Stimulated activated CD4-positive, alpha-beta T cell treated with anti-CD3 and anti-CD28 coated beads, TNF-alpha, amount 100 ng/mL, for 4 hours (primary cell): ENCODE measurements around the gene ADAMTS4.
A peak's percentile ranks its signal among the peaks of the same experiment; 100 is the strongest.

Source experiments
- DNase-seq, 3 experiments: peaks; one replicate each; pipeline ENCODE4 v3.0.0-alpha.2; 2020; ENCODE audit warnings: low read depth in 3 of 3

Gene ADAMTS4

GRCh38 chr1:161145832-161146231 lies 53.0 kb downstream of the ADAMTS4 start:
- no peak for DNase-seq

GRCh38 chr1:161140755-161141400 lies 58.0 kb downstream of the ADAMTS4 start:
- no peak for DNase-seq

GRCh38 chr1:161139766-161140165 lies 59.1 kb downstream of the ADAMTS4 start:
- DNase-seq, result peak in 1 of 3 experiments; percentile 34

- no peak for DNase-seq
These were observed 60.4 kb downstream of the ADAMTS4 start for GRCh38 chr1:161138431-161138830.

- DNase-seq, result no peak
These were observed 61.0 kb downstream of the ADAMTS4 start for GRCh38 chr1:161137881-161138280.
